K562 (cell line): ENCODE results near the gene MASP1.

Experiments used
- BHLHE40 ChIP-seq: IDR thresholded peaks from 2 replicates; pipeline ENCODE4 v1.6.1; 2011; ENCODE audit warnings: low read length, improper control_type of control experiment
- CCAR2 ChIP-seq: fragments of 200-400 bp; formaldehyde crosslinking; IDR thresholded peaks from 2 replicates; pipeline ENCODE4 v1.6.1; 2017; ENCODE audit warnings: mild to moderate bottlenecking, low read depth, low read length
- CTCF ChIP-seq, 3 experiments: IDR thresholded peaks in 2 of 3; conservative IDR thresholded peaks in 1 of 3; 2 replicates each; pipeline ENCODE4 v1.5.1; 2011 to 2012; ENCODE audit warnings: low read length in 3 of 3, mild to moderate bottlenecking in 3 of 3, control low read depth in 2 of 3, improper control_type of control experiment in 1 of 3, inconsistent platforms in 1 of 3, low read depth in 1 of 3, mixed read lengths in 1 of 3, moderate library complexity in 1 of 3; ENCODE audit not compliant: insufficient read depth in 2 of 3
- KDM1A ChIP-seq, 2 experiments: fragments of 450-650 bp; IDR thresholded peaks; 2 replicates each; pipeline ENCODE4 v1.6.1; 2016; ENCODE audit warnings: mild to moderate bottlenecking in 2 of 2
- NFE2 ChIP-seq: IDR thresholded peaks from 2 replicates; pipeline ENCODE4 v1.6.1; 2014; ENCODE audit warnings: antibody characterized with exemption, low read depth
- PML ChIP-seq: IDR thresholded peaks from 2 replicates; pipeline ENCODE4 v1.6.1; 2012; ENCODE audit warnings: low read length, inconsistent platforms
- SUPT5H ChIP-seq: fragments of 450-650 bp; IDR thresholded peaks from 2 replicates; pipeline ENCODE4 v1.6.1; 2016
- TAF1 ChIP-seq: IDR thresholded peaks from 2 replicates; pipeline ENCODE4 v1.6.1; 2011; ENCODE audit warnings: mild to moderate bottlenecking, low read length, moderate library complexity; ENCODE audit not compliant: insufficient read depth, control insufficient read depth, severe bottlenecking; ENCODE audit errors: extremely low read depth
- ZNF232 ChIP-seq: sonication (generic); formaldehyde crosslinking; IDR thresholded peaks from 2 replicates; pipeline ENCODE4 v1.8.0; 2022; ENCODE audit warnings: mild to moderate bottlenecking, missing genetic modification reagents
- ZNF583 ChIP-seq: fragments of 250-450 bp; sonication (Bioruptor Pico); IDR thresholded peaks from 2 replicates; pipeline ENCODE4 v1.4.0; 2020
- ZSCAN29 ChIP-seq: fragments of 450-650 bp; IDR thresholded peaks from 2 replicates; pipeline ENCODE4 v1.6.1; 2017

- TF ChIP-seq CCAR2 (no peak), CTCF (IDR thresholded peaks at IDR 0.05 in 2 of 3, conservative IDR thresholded peaks at IDR 0.05 in 1 of 3; ENCODE audit: insufficient read depth in 2 of 3, low read depth in 1 of 3, low read length in 3 of 3) (peak; percentile 25 to 53 (median 33); a peak in 3 of 6 replicates), ZNF232 (CRISPR knock-in tag) (no peak), ZNF583 (CRISPR knock-in tag) (no peak), TAF1 (no peak), ZSCAN29 (no peak), PML (no peak), BHLHE40 (no peak), KDM1A (IDR thresholded peaks at IDR 0.05) (no peak), SUPT5H (no peak), NFE2 (no peak)
Measured at GRCh38 chr3:187295316-187296034, 3.9 kb upstream of the MASP1 start.
